Fibroblast of mammary gland (primary cell): ENCODE results near the gene DCC.

Source experiments
- DNase-seq: peaks from one replicate; pipeline ENCODE4 v3.0.0-alpha.2; 2010; ENCODE audit warnings: low read depth
- H3K4me3 ChIP-seq: 2 replicates; pipeline ENCODE4 v1.5.1; 2011; ENCODE audit warnings: low read depth, mild to moderate bottlenecking, low read length, moderate library complexity; ENCODE audit not compliant: control insufficient read depth
- CTCF ChIP-seq: conservative IDR thresholded peaks from 2 replicates; pipeline ENCODE4 v1.5.1; 2011; ENCODE audit warnings: low read depth, low read length, inconsistent platforms; ENCODE audit not compliant: control insufficient read depth, insufficient read depth

Gene DCC

GRCh38 chr18:53556450-53556849 lies 1216.5 kb downstream of the DCC start:
- no peak for TF ChIP-seq CTCF
- no peak for DNase-seq
- H3K4me3 ChIP-seq = no peak overlapping the region

GRCh38 chr18:53560546-53560945 lies 1220.5 kb downstream of the DCC start:
- TF ChIP-seq CTCF = no peak
- no peak overlapping the region for H3K4me3 ChIP-seq
- DNase-seq = no peak

GRCh38 chr18:53566626-53567025 lies 1226.6 kb downstream of the DCC start:
- no peak for DNase-seq
- no peak overlapping the region for H3K4me3 ChIP-seq
- TF ChIP-seq CTCF = no peak

- H3K4me3 ChIP-seq = no peak overlapping the region
- DNase-seq = peak; percentile 40
- TF ChIP-seq CTCF = peak; percentile 56
Measured at GRCh38 chr18:53567929-53568574, 1228.1 kb downstream of the DCC start.
